IMR-90 (cell line): ENCODE results near the gene ID1. TPM values are rescaled to one million over a fixed set of nuclear protein-coding genes. Genes with fewer than 3 reads are reported as not detected.

Experiments
- ATAC-seq: fragments of 200-7000 bp; cut with Tn5 transposase; 2 replicates; pipeline ENCODE4 v1.9.1; 2020; ENCODE audit warnings: low read depth, mild to moderate bottlenecking, moderate library complexity
- BruUV-seq: library from RNA; stranded (reverse); fragments of 400-500 nt; replicated peaks from 2 replicates; lab custom pipeline; 2021; lab: Mats Ljungman, UMichigan
- CTCF ChIA-PET: fragments of 300-600 bp; formaldehyde crosslinking; extraction: SDS; loops from one replicate; lab custom pipeline; 2021; ENCODE audit warnings: antibody characterized with exemption; lab: Yijun Ruan, JAX
- POLR2A ChIA-PET: fragments of 300-600 bp; sonication (Branson Sonifier 250); formaldehyde crosslinking; loops from one replicate; lab custom pipeline; 2022; ENCODE audit warnings: antibody characterized with exemption; ENCODE audit not compliant: unreplicated experiment; lab: Charles Lee
- DNase-seq: peaks from one replicate; pipeline ENCODE4 v3.0.0; 2013
- H2AFZ ChIP-seq: replicated peaks from 2 replicates; pipeline ENCODE3; 2013; ENCODE audit warnings: low read length, mild to moderate bottlenecking; ENCODE audit not compliant: poor library complexity
- H2AK5ac ChIP-seq: 2 replicates; pipeline ENCODE4 v1.6.1; 2013; ENCODE audit warnings: low read depth, low read length, inconsistent platforms
- H2AK9ac ChIP-seq: replicated peaks from 2 replicates; pipeline ENCODE3; 2013; ENCODE audit warnings: mild to moderate bottlenecking, low read depth, low read length, moderate library complexity; ENCODE audit not compliant: poor library complexity
- H2BK120ac ChIP-seq: 2 replicates; pipeline ENCODE4 v1.6.1; 2013; ENCODE audit warnings: low read depth, low read length, inconsistent platforms
- H2BK15ac ChIP-seq: 3 replicates; pipeline ENCODE4 v1.6.1; 2013; ENCODE audit warnings: low read depth, low read length, inconsistent platforms
- H2BK20ac ChIP-seq: 2 replicates; pipeline ENCODE4 v1.6.1; 2013; ENCODE audit warnings: low read depth, mild to moderate bottlenecking, inconsistent platforms, low read length, moderate library complexity
- H2BK5ac ChIP-seq: 2 replicates; pipeline ENCODE4 v1.6.1; 2013; ENCODE audit warnings: mild to moderate bottlenecking, low read depth, low read length, inconsistent platforms; ENCODE audit not compliant: poor library complexity, severe bottlenecking
- H3K14ac ChIP-seq: replicated peaks from 2 replicates; pipeline ENCODE4 v1.6.1; 2013; ENCODE audit warnings: low read depth, low read length, inconsistent platforms
- H3K18ac ChIP-seq: 2 replicates; pipeline ENCODE4 v1.6.1; 2013; ENCODE audit warnings: low read depth, low read length, control low read depth
- H3K23ac ChIP-seq: 2 replicates; pipeline ENCODE4 v1.6.1; 2013; ENCODE audit warnings: low read depth, low read length, inconsistent platforms
- H3K27ac ChIP-seq: 2 replicates; pipeline ENCODE4 v1.5.1; 2013; ENCODE audit warnings: mild to moderate bottlenecking, control low read depth, low read length; ENCODE audit not compliant: insufficient read depth
- H3K27me3 ChIP-seq: 2 replicates; pipeline ENCODE4 v1.6.1; 2013; ENCODE audit warnings: low read length; ENCODE audit not compliant: control insufficient read depth, insufficient read depth
- H3K36me3 ChIP-seq: 2 replicates; pipeline ENCODE4 v1.6.1; 2013; ENCODE audit warnings: low read length, mixed read lengths; ENCODE audit not compliant: control insufficient read depth, insufficient read depth
- H3K4ac ChIP-seq: 2 replicates; pipeline ENCODE4 v1.6.1; 2013; ENCODE audit warnings: low read depth, low read length, inconsistent platforms
- H3K4me1 ChIP-seq: 2 replicates; pipeline ENCODE4 v1.6.1; 2013; ENCODE audit warnings: low read length, mixed read lengths; ENCODE audit not compliant: control insufficient read depth, insufficient read depth
- H3K4me2 ChIP-seq: 2 replicates; pipeline ENCODE4 v1.6.1; 2013; ENCODE audit warnings: low read depth, mild to moderate bottlenecking, control low read depth, low read length, moderate library complexity
- H3K4me3 ChIP-seq: 2 replicates; pipeline ENCODE4 v1.5.1; 2013; ENCODE audit warnings: low read depth, mild to moderate bottlenecking, control low read depth, low read length, moderate library complexity; ENCODE audit not compliant: insufficient read depth
- H3K56ac ChIP-seq: 2 replicates; pipeline ENCODE4 v1.6.1; 2013; ENCODE audit warnings: low read length, inconsistent platforms; ENCODE audit not compliant: insufficient read depth; ENCODE audit errors: extremely low read depth
- H3K79me1 ChIP-seq, 2 experiments: 2 replicates each; pipeline ENCODE4 v1.6.1; 2013; ENCODE audit warnings: low read length in 2 of 2, inconsistent platforms in 1 of 2, low read depth in 1 of 2
- H3K9ac ChIP-seq: 2 replicates; pipeline ENCODE4 v1.6.1; 2013; ENCODE audit warnings: low read depth, low read length, control low read depth
- H3K9me1 ChIP-seq: 2 replicates; pipeline ENCODE4 v1.6.1; 2013; ENCODE audit warnings: low read length, inconsistent platforms; ENCODE audit not compliant: insufficient read depth
- H3K9me3 ChIP-seq: 2 replicates; pipeline ENCODE4 v1.6.1; 2013; ENCODE audit warnings: low read length; ENCODE audit not compliant: control insufficient read depth, insufficient read depth
- H4K20me1 ChIP-seq: 2 replicates; pipeline ENCODE4 v1.6.1; 2013; ENCODE audit warnings: low read length, inconsistent platforms; ENCODE audit not compliant: insufficient read depth
- H4K5ac ChIP-seq: 2 replicates; pipeline ENCODE4 v1.6.1; 2013; ENCODE audit warnings: mild to moderate bottlenecking, low read depth, low read length, control low read depth
- H4K8ac ChIP-seq, 2 experiments: 2 replicates each; pipeline ENCODE4 v1.6.1; 2013; ENCODE audit warnings: low read depth in 2 of 2, low read length in 2 of 2, control low read depth in 1 of 2, inconsistent platforms in 1 of 2
- H4K91ac ChIP-seq: 2 replicates; pipeline ENCODE4 v1.6.1; 2013; ENCODE audit warnings: low read depth, low read length, inconsistent platforms; ENCODE audit not compliant: insufficient read depth
- CEBPB ChIP-seq: IDR thresholded peaks from 2 replicates; pipeline ENCODE4 v1.6.1; 2012; ENCODE audit warnings: low read depth, low read length, improper control_type of control experiment
- CTCF ChIP-seq: conservative IDR thresholded peaks from 2 replicates; pipeline ENCODE4 v1.5.1; 2012; ENCODE audit warnings: mild to moderate bottlenecking, low read depth, low read length, improper control_type of control experiment
- ELK1 ChIP-seq: fragments of 150-350 bp; IDR thresholded peaks from 2 replicates; pipeline ENCODE4 v1.6.1; 2016; ENCODE audit warnings: low read depth, mild to moderate bottlenecking, low read length, moderate library complexity, borderline replicate concordance
- MAZ ChIP-seq: IDR thresholded peaks from 2 replicates; pipeline ENCODE4 v1.6.1; 2012; ENCODE audit warnings: low read depth, mild to moderate bottlenecking, low read length, improper control_type of control experiment, moderate library complexity, borderline replicate concordance
- MXI1 ChIP-seq: IDR thresholded peaks from 2 replicates; pipeline ENCODE4 v1.6.1; 2012; ENCODE audit warnings: low read depth, mild to moderate bottlenecking, low read length, moderate library complexity, borderline replicate concordance
- NFE2L2 ChIP-seq: fragments of 150-350 bp; IDR thresholded peaks from 2 replicates; pipeline ENCODE4 v1.6.1; 2016; ENCODE audit warnings: low read depth, mild to moderate bottlenecking, low read length
- POLR2A ChIP-seq: IDR thresholded peaks from 2 replicates; pipeline ENCODE4 v1.6.1; 2012; ENCODE audit warnings: mild to moderate bottlenecking, low read depth, low read length
- RAD21 ChIP-seq: IDR thresholded peaks from 2 replicates; pipeline ENCODE4 v1.6.1; 2012; ENCODE audit warnings: low read length, improper control_type of control experiment
- RFX5 ChIP-seq: IDR thresholded peaks from 2 replicates; pipeline ENCODE4 v1.8.0; 2012; ENCODE audit warnings: low read depth, mild to moderate bottlenecking, low read length, moderate library complexity
- WGBS, 2 experiments: methylation state at CpG; one replicate each; pipeline versions ENCODE4 v1.1.5 to v1.1.7; 2013; ENCODE audit warnings: missing lambda C conversion rate in 2 of 2; ENCODE audit not compliant: insufficient read length in 1 of 2; ENCODE audit errors: extremely low coverage in 2 of 2; 5-methylcytosine and 5-hydroxymethylcytosine counted together
- dilution Hi-C: fragments of 300-500 bp; cut with HindIII; formaldehyde crosslinking; loops from one replicate; pipeline ENCODE4 v1.14.3; 2018; ENCODE audit warnings: low sequenced_read_pairs; ENCODE audit not compliant: unreplicated experiment
- in situ Hi-C: fragments of 300-500 bp; cut with MboI; formaldehyde crosslinking; loops from 3 replicates; pipeline ENCODE4 v1.14.3; 2019; ENCODE audit warnings: low sequenced_read_pairs, inconsistent platforms, mixed read lengths
- intact Hi-C: fragments of 100-400 bp; cut with micrococcal nuclease; formaldehyde crosslinking; loops from 2 replicates; pipeline ENCODE4 v1.10.0; 2022
- polyA plus RNA-seq, 3 experiments: library from polyadenylated mRNA; depleted of rRNA; stranded (reverse); fragments of >200 nt; gene quantifications; 2 replicates each; pipeline ENCODE4 v1.2.3, GENCODE V29; 2012; ENCODE audit warnings: low replicate concordance in 1 of 3
- total RNA-seq: library from RNA; depleted of rRNA; stranded (reverse); fragments of >200 nt; gene quantifications from 2 replicates; pipeline ENCODE4 v1.2.3, GENCODE V29; 2012

ID1 gene
- total and polyA plus RNA-seq, 2 of the 4 experiments (the other 2 are of a cell fraction), result 148 to 174 TPM

GRCh38 chr20:31632548-31633338, 27.7 kb downstream of the ID1 start:
- in situ Hi-C loops (no loop called here), intact Hi-C loops (no loop called here), dilution Hi-C loops (no loop called here)
- H3K23ac ChIP-seq, result no peak overlapping the region
- H2BK120ac ChIP-seq, result peak overlapping the region; percentile 76
- H3K18ac ChIP-seq, result peak overlapping the region; percentile 36; the same call in 1 of the 2 replicates
- peak overlapping the region; percentile 16; the same call in 1 of the 2 replicates for H3K27ac ChIP-seq
- POLR2A ChIA-PET, result no interaction called here
- peak overlapping the region; percentile 62 for H4K91ac ChIP-seq
- no peak overlapping the region for H3K4me3 ChIP-seq
- TF ChIP-seq MAZ, result no peak
- TF ChIP-seq RAD21, result no peak
- no peak for TF ChIP-seq POLR2A
- TF ChIP-seq MXI1, result no peak
- no peak for TF ChIP-seq ELK1
- TF ChIP-seq NFE2L2, result no peak
- no peak for TF ChIP-seq CTCF
- no peak for TF ChIP-seq CEBPB
- no peak for TF ChIP-seq RFX5
- H2BK15ac ChIP-seq, result no peak overlapping the region
- peak overlapping the region; percentile 44 for H2AK9ac ChIP-seq
- BruUV-seq, result no TSS peak
- H3K36me3 ChIP-seq, result no peaks in the 10 kb centered on the region
- ATAC-seq (peak; percentile 34), DNase-seq (no peak)
- H3K79me1 ChIP-seq, result no peaks in the 10 kb centered on the region
- no peak overlapping the region for H3K9ac ChIP-seq
- WGBS, 2 experiments, result 77% methylated on average over 36 of the region's 40 CpGs; no CpG with 5 or more reads in 1 of the 2 experiments
- peak overlapping the region; percentile 61 for H3K4ac ChIP-seq
- peaks cover 3% of the 10 kb centered on the region; the same call in 1 of the 2 replicates for H3K27me3 ChIP-seq
- no peaks in the 10 kb centered on the region for H4K20me1 ChIP-seq
- no peaks in the 10 kb centered on the region; the same call in 1 of the 2 replicates for H3K9me1 ChIP-seq
- no peak overlapping the region for H3K56ac ChIP-seq
- H2BK20ac ChIP-seq, result peak overlapping the region; percentile 79
- peaks cover 11% of the 10 kb centered on the region; the same call in 1 of the 2 replicates for H3K4me1 ChIP-seq
- H3K9me3 ChIP-seq, result no peaks in the 10 kb centered on the region
- CTCF ChIA-PET, result interaction anchor here (1.0 to 2.9 kb wide), 3 partner anchors 29 to 91 kb away, joined by 3 to 26 read pairs (median 12); partner anchors contain the start of gene BCL2L1
- peak overlapping the region in 1 of 2 experiments; percentile 86; a peak in 1 of 4 replicates for H4K8ac ChIP-seq
- no peak overlapping the region for H2BK5ac ChIP-seq
- peak overlapping the region; percentile 50; the same call in 1 of the 2 replicates for H2AK5ac ChIP-seq
- peak overlapping the region; percentile 50; the same call in 1 of the 2 replicates for H3K14ac ChIP-seq
- no peak overlapping the region; the same call in 1 of the 2 replicates for H3K4me2 ChIP-seq
- H4K5ac ChIP-seq, result peak overlapping the region; percentile 22; the same call in 1 of the 2 replicates
- peak overlapping the region; percentile 85 for H2AFZ ChIP-seq
